GM23248 (cell line): ENCODE results near the gene TULP3.
"Not testable (repeated sequence)": the region's sequence is repeated elsewhere in the genome, so short reads cannot be mapped to it uniquely, and the experiment has no call there.

Experiments
- EZH2 ChIP-seq: fragments of 200-600 bp; sonication (generic); IDR thresholded peaks from 2 replicates; pipeline ENCODE4 v1.6.1; 2018; ENCODE audit warnings: antibody characterized with exemption, mild to moderate bottlenecking; ENCODE audit not compliant: insufficient read depth, poor library complexity, severe bottlenecking
- EZH2phosphoT487 ChIP-seq: fragments of 200-600 bp; sonication (generic); IDR thresholded peaks from 2 replicates; pipeline ENCODE4 v1.6.1; 2018; ENCODE audit warnings: antibody characterized with exemption, moderate library complexity, mild to moderate bottlenecking, low read depth; ENCODE audit not compliant: insufficient read depth

DNA sequence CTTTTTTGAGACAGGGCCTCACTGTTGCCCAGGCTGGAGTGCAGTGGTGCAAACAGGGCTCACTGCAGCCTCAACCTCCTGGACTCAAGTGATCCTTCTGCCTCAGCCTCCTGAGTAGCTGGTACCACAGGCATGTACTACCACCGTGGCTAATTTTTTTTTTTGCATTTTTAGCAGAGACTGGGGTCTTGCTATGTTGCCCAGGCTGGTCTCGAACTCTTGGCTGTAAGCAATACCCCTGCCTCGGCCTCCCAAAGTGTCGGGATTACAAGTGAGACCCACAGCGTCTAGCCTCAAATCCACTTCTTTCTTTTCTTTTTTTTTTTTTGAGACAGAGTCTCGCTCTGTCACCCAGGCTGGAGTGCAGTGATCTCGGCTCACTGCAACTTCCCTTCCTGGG, 27.3 kb upstream of the TULP3 start:
- TF ChIP-seq EZH2, EZH2phosphoT487: not testable (repeated sequence)
